Smooth muscle cell of the brain vasculature (primary cell): ENCODE data around the gene FOXL1.
A peak's percentile ranks its signal among the peaks of the same experiment; 100 is the strongest.

Source experiments
- DNase-seq: peaks from one replicate; pipeline ENCODE4 v3.0.0-alpha.2; 2012; ENCODE audit warnings: low read depth, low spot score

FOXL1 gene

GRCh38 chr16:86549076-86549892, 29.1 kb upstream of the FOXL1 start:
- no peak for DNase-seq

- no peak for DNase-seq
Observed at GRCh38 chr16:86549893-86550190, 28.5 kb upstream of the FOXL1 start.

- no peak for DNase-seq
Observed at GRCh38 chr16:86550281-86550680, 28.1 kb upstream of the FOXL1 start.

GRCh38 chr16:86553356-86553755, 25.0 kb upstream of the FOXL1 start:
- DNase-seq: no peak

- DNase-seq: no peak
Observed at GRCh38 chr16:86554599-86554916, 23.8 kb upstream of the FOXL1 start.

- peak; percentile 84 for DNase-seq
Observed at GRCh38 chr16:86554917-86555703, 23.2 kb upstream of the FOXL1 start, which contains the start of gene MTHFSD. MTHFSD (minus strand) TSS chr16:86555235; CDS start chr16:86555184, 51 bp downstream.

GRCh38 chr16:86555704-86556075, 22.7 kb upstream of the FOXL1 start:
- DNase-seq: no peak

GRCh38 chr16:86556576-86556975, 21.8 kb upstream of the FOXL1 start:
- no peak for DNase-seq

GRCh38 chr16:86557587-86557986, 20.8 kb upstream of the FOXL1 start:
- no peak for DNase-seq

- DNase-seq: no peak
Observed at GRCh38 chr16:86558355-86559193, 19.8 kb upstream of the FOXL1 start.

- no peak for DNase-seq
Observed at GRCh38 chr16:86559802-86560305, 18.5 kb upstream of the FOXL1 start.

- DNase-seq: no peak
Observed at GRCh38 chr16:86562356-86562755, 16.0 kb upstream of the FOXL1 start.

- peak; percentile 87 for DNase-seq
Observed at GRCh38 chr16:86563469-86564345, 14.6 kb upstream of the FOXL1 start.

GRCh38 chr16:86565181-86565631, 13.1 kb upstream of the FOXL1 start:
- no peak for DNase-seq

- no peak for DNase-seq
Observed at GRCh38 chr16:86565644-86566511, 12.5 kb upstream of the FOXL1 start.

- DNase-seq: peak; percentile 95
Observed at GRCh38 chr16:86566601-86566965, 11.8 kb upstream of the FOXL1 start, which contains the start of gene FOXC2. FOXC2 (plus strand) TSS chr16:86566829; CDS start chr16:86567336, 507 bp downstream.

- DNase-seq: no peak
Observed at GRCh38 chr16:86566966-86567700, 11.2 kb upstream of the FOXL1 start.

GRCh38 chr16:86567701-86568581, 10.4 kb upstream of the FOXL1 start:
- no peak for DNase-seq
